B cell (primary cell): ENCODE results near the gene NUDCD3.

ENCODE experiments used
- EZH2 ChIP-seq: IDR thresholded peaks from 2 replicates; pipeline ENCODE4 v1.6.1; 2012; ENCODE audit warnings: borderline replicate concordance, low read depth, mild to moderate bottlenecking, moderate library complexity, low read length; ENCODE audit not compliant: insufficient read depth, poor library complexity, severe bottlenecking
- TF ChIP-seq, protein P1 (sequence below): fragments of 200-600 bp; IDR thresholded peaks from one replicate; pipeline ENCODE4 v1.8.0; 2022; ENCODE audit warnings: antibody characterized with exemption, mild to moderate bottlenecking

GRCh38 chr7:44372560-44373417 lies 117.7 kb downstream of the NUDCD3 start:
- TF ChIP-seq, protein P1, sequence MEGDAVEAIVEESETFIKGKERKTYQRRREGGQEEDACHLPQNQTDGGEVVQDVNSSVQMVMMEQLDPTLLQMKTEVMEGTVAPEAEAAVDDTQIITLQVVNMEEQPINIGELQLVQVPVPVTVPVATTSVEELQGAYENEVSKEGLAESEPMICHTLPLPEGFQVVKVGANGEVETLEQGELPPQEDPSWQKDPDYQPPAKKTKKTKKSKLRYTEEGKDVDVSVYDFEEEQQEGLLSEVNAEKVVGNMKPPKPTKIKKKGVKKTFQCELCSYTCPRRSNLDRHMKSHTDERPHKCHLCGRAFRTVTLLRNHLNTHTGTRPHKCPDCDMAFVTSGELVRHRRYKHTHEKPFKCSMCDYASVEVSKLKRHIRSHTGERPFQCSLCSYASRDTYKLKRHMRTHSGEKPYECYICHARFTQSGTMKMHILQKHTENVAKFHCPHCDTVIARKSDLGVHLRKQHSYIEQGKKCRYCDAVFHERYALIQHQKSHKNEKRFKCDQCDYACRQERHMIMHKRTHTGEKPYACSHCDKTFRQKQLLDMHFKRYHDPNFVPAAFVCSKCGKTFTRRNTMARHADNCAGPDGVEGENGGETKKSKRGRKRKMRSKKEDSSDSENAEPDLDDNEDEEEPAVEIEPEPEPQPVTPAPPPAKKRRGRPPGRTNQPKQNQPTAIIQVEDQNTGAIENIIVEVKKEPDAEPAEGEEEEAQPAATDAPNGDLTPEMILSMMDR: no peak
- TF ChIP-seq EZH2: no peak
